SK-N-SH treated with all-trans-retinoic acid at 6 μM for 48 hours (cell line): Measurements from ENCODE around the gene TFPI.

Source experiments
- ARNTL ChIP-seq: fragments of 450-650 bp; formaldehyde crosslinking; IDR thresholded peaks from 2 replicates; pipeline ENCODE4 v1.5.0; 2020; ENCODE audit warnings: low read depth, mild to moderate bottlenecking, moderate library complexity, borderline replicate concordance
- TSHZ2 ChIP-seq: fragments of 250-450 bp; sonication (Bioruptor Pico); IDR thresholded peaks from 2 replicates; pipeline ENCODE4 v1.5.0; 2020; ENCODE audit warnings: mild to moderate bottlenecking, moderate library complexity
- TF ChIP-seq, protein P1 (sequence below): fragments of 250-450 bp; sonication (Bioruptor Pico); IDR thresholded peaks from 2 replicates; pipeline ENCODE4 v1.8.0; 2020; ENCODE audit warnings: mild to moderate bottlenecking, moderate library complexity, borderline replicate concordance
- TF ChIP-seq, protein P2 (sequence below): fragments of 250-450 bp; sonication (Bioruptor Pico); IDR thresholded peaks from 2 replicates; pipeline ENCODE4 v1.8.0; 2021; ENCODE audit warnings: low read depth, mild to moderate bottlenecking, moderate library complexity, borderline replicate concordance

DNA sequence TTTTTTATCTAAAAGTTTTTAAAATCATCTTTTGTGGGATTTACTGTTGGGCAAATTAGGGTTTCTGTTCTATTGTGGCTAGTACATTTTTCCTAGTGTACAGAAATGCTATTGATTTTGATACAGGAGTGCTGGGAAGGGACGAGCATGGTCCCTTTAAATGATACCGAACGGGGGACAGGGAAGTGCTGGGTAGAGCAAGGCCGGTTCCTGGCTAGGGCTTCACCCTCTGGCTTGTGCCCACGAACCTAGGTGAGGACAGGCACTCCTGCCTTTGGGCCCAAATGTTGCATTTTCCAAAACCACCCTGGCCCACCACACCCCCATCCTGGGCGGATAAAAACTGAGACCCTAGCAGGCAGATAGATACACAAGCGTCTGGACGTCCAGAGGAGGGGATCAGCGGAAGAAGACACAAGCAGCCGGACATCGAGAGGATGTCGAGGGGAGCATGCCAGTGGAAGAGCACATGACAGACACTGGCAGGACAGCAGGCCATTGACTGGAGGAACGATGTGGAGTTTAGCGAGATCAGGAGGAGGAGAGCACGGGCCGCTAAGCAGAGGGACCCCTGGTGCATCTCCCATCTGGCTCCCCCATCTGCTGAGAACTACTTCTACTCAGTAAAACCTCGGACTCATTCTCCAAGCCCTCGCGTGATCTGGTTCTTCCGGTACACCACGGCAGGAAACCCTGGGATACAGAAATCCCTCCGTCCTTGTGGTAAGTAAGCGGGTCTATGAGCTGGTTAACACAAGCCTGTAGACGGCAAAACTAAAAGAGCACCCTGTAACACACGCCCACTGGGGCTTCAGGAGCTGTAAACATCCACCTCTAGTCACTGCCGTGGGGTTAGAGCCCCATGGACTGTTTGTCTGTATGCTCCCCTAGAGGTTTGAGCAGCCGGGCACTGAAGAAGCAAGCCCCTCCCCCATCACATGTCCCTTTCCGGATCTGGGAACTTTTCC is 92.7 kb downstream of the TFPI start:
- TF ChIP-seq TSHZ2 (CRISPR knock-in tag) (no peak), ARNTL (CRISPR knock-in tag) (no peak)
- TF ChIP-seq, protein P1, sequence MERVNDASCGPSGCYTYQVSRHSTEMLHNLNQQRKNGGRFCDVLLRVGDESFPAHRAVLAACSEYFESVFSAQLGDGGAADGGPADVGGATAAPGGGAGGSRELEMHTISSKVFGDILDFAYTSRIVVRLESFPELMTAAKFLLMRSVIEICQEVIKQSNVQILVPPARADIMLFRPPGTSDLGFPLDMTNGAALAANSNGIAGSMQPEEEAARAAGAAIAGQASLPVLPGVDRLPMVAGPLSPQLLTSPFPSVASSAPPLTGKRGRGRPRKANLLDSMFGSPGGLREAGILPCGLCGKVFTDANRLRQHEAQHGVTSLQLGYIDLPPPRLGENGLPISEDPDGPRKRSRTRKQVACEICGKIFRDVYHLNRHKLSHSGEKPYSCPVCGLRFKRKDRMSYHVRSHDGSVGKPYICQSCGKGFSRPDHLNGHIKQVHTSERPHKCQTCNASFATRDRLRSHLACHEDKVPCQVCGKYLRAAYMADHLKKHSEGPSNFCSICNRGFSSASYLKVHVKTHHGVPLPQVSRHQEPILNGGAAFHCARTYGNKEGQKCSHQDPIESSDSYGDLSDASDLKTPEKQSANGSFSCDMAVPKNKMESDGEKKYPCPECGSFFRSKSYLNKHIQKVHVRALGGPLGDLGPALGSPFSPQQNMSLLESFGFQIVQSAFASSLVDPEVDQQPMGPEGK = no peak
- TF ChIP-seq, protein P2, sequence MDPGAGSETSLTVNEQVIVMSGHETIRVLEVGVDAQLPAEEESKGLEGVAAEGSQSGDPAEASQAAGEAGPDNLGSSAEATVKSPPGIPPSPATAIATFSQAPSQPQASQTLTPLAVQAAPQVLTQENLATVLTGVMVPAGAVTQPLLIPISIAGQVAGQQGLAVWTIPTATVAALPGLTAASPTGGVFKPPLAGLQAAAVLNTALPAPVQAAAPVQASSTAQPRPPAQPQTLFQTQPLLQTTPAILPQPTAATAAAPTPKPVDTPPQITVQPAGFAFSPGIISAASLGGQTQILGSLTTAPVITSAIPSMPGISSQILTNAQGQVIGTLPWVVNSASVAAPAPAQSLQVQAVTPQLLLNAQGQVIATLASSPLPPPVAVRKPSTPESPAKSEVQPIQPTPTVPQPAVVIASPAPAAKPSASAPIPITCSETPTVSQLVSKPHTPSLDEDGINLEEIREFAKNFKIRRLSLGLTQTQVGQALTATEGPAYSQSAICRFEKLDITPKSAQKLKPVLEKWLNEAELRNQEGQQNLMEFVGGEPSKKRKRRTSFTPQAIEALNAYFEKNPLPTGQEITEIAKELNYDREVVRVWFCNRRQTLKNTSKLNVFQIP (CRISPR knock-in tag) = no peak
